Stimulated activated CD8-positive, alpha-beta memory T cell treated with anti-CD3 and anti-CD28 coated beads, Interleukin-12 subunit alpha, Interleukin-12 subunit beta, amount 100 ng/mL, for 24 hours (primary cell): ENCODE data around the gene EXOC3.
"Not testable (repeated sequence)": the region's sequence is repeated elsewhere in the genome, so short reads cannot be mapped to it uniquely, and the experiment has no call there.

Experiments
- DNase-seq: peaks from one replicate; pipeline ENCODE4 v3.0.0-alpha.2; 2020; ENCODE audit errors: extremely low read depth

EXOC3 gene

GRCh38 chr5:442335-443238, at the start of gene EXOC3:
EXOC3 (plus strand) TSS chr5:443176; CDS start chr5:446206, 3,030 bp downstream.
- peak; percentile 42 for DNase-seq

- DNase-seq = no peak
Observed at GRCh38 chr5:393846-394275, 49.1 kb upstream of the EXOC3 start.

- DNase-seq = no peak
Observed at GRCh38 chr5:394671-395155, 48.3 kb upstream of the EXOC3 start.

GRCh38 chr5:395156-395920, 47.6 kb upstream of the EXOC3 start:
- DNase-seq = no peak

- no peak for DNase-seq
Observed at GRCh38 chr5:395921-396530, 47.0 kb upstream of the EXOC3 start.

- DNase-seq = no peak
Observed at GRCh38 chr5:396531-396961, 46.4 kb upstream of the EXOC3 start.

- DNase-seq = not testable (repeated sequence)
Observed at GRCh38 chr5:398141-398474, 44.9 kb upstream of the EXOC3 start.

GRCh38 chr5:398475-399295, 44.3 kb upstream of the EXOC3 start:
- DNase-seq = no peak

- DNase-seq = no peak
Observed at GRCh38 chr5:399296-400281, 43.4 kb upstream of the EXOC3 start.

- DNase-seq = no peak
Observed at GRCh38 chr5:400282-401145, 42.5 kb upstream of the EXOC3 start.

- DNase-seq = no peak
Observed at GRCh38 chr5:401146-402034, 41.6 kb upstream of the EXOC3 start.

- not testable (repeated sequence) for DNase-seq
Observed at GRCh38 chr5:402219-402614, 40.8 kb upstream of the EXOC3 start.

- no peak for DNase-seq
Observed at GRCh38 chr5:402615-403359, 40.2 kb upstream of the EXOC3 start.

- DNase-seq = no peak
Observed at GRCh38 chr5:403995-404394, 39.0 kb upstream of the EXOC3 start.

GRCh38 chr5:404666-405241, 38.2 kb upstream of the EXOC3 start:
- DNase-seq = no peak

GRCh38 chr5:405421-405820, 37.6 kb upstream of the EXOC3 start:
- DNase-seq = no peak

- no peak for DNase-seq
Observed at GRCh38 chr5:406041-406440, 36.9 kb upstream of the EXOC3 start.
